Mesendoderm (in vitro differentiated cells): ENCODE results near the gene VWCE.
"Not testable (repeated sequence)": the region's sequence is repeated elsewhere in the genome, so short reads cannot be mapped to it uniquely, and the experiment has no call there.

Source experiments
- DNase-seq: peaks from one replicate; pipeline ENCODE4 v3.0.0; 2013
- H2AK5ac ChIP-seq: 2 replicates; pipeline ENCODE4 v1.6.1; 2013; ENCODE audit warnings: low read length, inconsistent platforms
- H2BK120ac ChIP-seq: 2 replicates; pipeline ENCODE4 v1.6.1; 2013; ENCODE audit warnings: low read depth, mild to moderate bottlenecking, low read length, moderate library complexity, mixed read lengths
- H2BK15ac ChIP-seq: replicated peaks from 2 replicates; pipeline ENCODE4 v1.6.1; 2013; ENCODE audit warnings: low read depth, mild to moderate bottlenecking, moderate library complexity
- H2BK5ac ChIP-seq: 2 replicates; pipeline ENCODE4 v1.6.1; 2013; ENCODE audit warnings: low read length, inconsistent platforms
- H3K18ac ChIP-seq: 2 replicates; pipeline ENCODE4 v1.6.1; 2013; ENCODE audit warnings: mild to moderate bottlenecking, low read length, mixed read lengths
- H3K23ac ChIP-seq: one replicate; pipeline ENCODE4 v1.6.1; 2013; ENCODE audit warnings: low read length
- H3K27ac ChIP-seq: 2 replicates; pipeline ENCODE4 v1.5.1; 2013; ENCODE audit warnings: low read depth, mild to moderate bottlenecking, inconsistent platforms, low read length, moderate library complexity
- H3K27me3 ChIP-seq: 2 replicates; pipeline ENCODE4 v1.6.1; 2013; ENCODE audit warnings: low read length, control low read depth, mild to moderate bottlenecking, inconsistent platforms; ENCODE audit not compliant: insufficient read depth, poor library complexity
- H3K36me3 ChIP-seq: 2 replicates; pipeline ENCODE4 v1.6.1; 2013; ENCODE audit warnings: low read length, inconsistent platforms; ENCODE audit not compliant: control insufficient read depth, insufficient read depth
- H3K4ac ChIP-seq: one replicate; pipeline ENCODE4 v1.6.1; 2013; ENCODE audit warnings: low read depth, mild to moderate bottlenecking, low read length, moderate library complexity
- H3K4me1 ChIP-seq: 2 replicates; pipeline ENCODE4 v1.6.1; 2013; ENCODE audit warnings: low read depth, low read length, inconsistent platforms; ENCODE audit not compliant: control insufficient read depth
- H3K4me2 ChIP-seq: 2 replicates; pipeline ENCODE4 v1.6.1; 2013; ENCODE audit warnings: low read length
- H3K4me3 ChIP-seq: 2 replicates; pipeline ENCODE4 v1.5.1; 2013; ENCODE audit warnings: mild to moderate bottlenecking, low read length
- H3K56ac ChIP-seq: one replicate; pipeline ENCODE4 v1.6.1; 2013; ENCODE audit warnings: low read length
- H3K79me1 ChIP-seq: 2 replicates; pipeline ENCODE4 v1.6.1; 2013; ENCODE audit warnings: low read length, inconsistent platforms
- H3K79me2 ChIP-seq: 2 replicates; pipeline ENCODE4 v1.6.1; 2013; ENCODE audit warnings: mild to moderate bottlenecking, low read length; ENCODE audit not compliant: control insufficient read depth, insufficient read depth
- H3K9ac ChIP-seq: 2 replicates; pipeline ENCODE4 v1.6.1; 2013; ENCODE audit warnings: low read length, inconsistent platforms
- H4K5ac ChIP-seq: one replicate; pipeline ENCODE4 v1.6.1; 2013; ENCODE audit warnings: low read length
- H4K8ac ChIP-seq: one replicate; pipeline ENCODE4 v1.6.1; 2013; ENCODE audit warnings: low read depth, mild to moderate bottlenecking, control low read depth, low read length, moderate library complexity
- WGBS: extraction: QIAGEN DNeasy Blood & Tissue Kit; methylation state at CpG from one replicate; pipeline ENCODE4 v1.1.7; 2013; ENCODE audit warnings: low lambda C conversion rate, missing lambda C conversion rate; ENCODE audit not compliant: insufficient coverage; ENCODE audit errors: extremely low coverage; 5-methylcytosine and 5-hydroxymethylcytosine counted together

Gene VWCE

GRCh38 chr11:61250796-61251765, 44.0 kb downstream of the VWCE start:
- not testable (repeated sequence) for H3K4me1 ChIP-seq, H2BK120ac ChIP-seq, H3K4me3 ChIP-seq, H3K79me2 ChIP-seq, H3K36me3 ChIP-seq, H3K56ac ChIP-seq, H3K4me2 ChIP-seq, H3K4ac ChIP-seq, H3K9ac ChIP-seq, H2BK15ac ChIP-seq, H3K27me3 ChIP-seq, H3K27ac ChIP-seq, H3K79me1 ChIP-seq, H4K8ac ChIP-seq, DNase-seq, H4K5ac ChIP-seq, H3K23ac ChIP-seq, H2AK5ac ChIP-seq, H3K18ac ChIP-seq, H2BK5ac ChIP-seq
- no CpG with 5 or more reads among the region's 20 CpGs for WGBS

GRCh38 chr11:61249201-61249600, 45.9 kb downstream of the VWCE start:
- H3K27me3 ChIP-seq, H3K36me3 ChIP-seq, H3K4ac ChIP-seq, H2BK120ac ChIP-seq, H2BK15ac ChIP-seq, H3K4me3 ChIP-seq, H3K23ac ChIP-seq, H3K79me1 ChIP-seq, H3K18ac ChIP-seq, H3K9ac ChIP-seq, H4K8ac ChIP-seq, H3K79me2 ChIP-seq, H3K27ac ChIP-seq, H3K56ac ChIP-seq, H3K4me2 ChIP-seq, H2AK5ac ChIP-seq, DNase-seq, H3K4me1 ChIP-seq, H2BK5ac ChIP-seq, H4K5ac ChIP-seq: not testable (repeated sequence)
- WGBS, result no CpG with 5 or more reads among the region's 8 CpGs

- DNase-seq, H3K4me2 ChIP-seq, H3K18ac ChIP-seq, H2AK5ac ChIP-seq, H3K79me1 ChIP-seq, H3K4ac ChIP-seq, H3K79me2 ChIP-seq, H3K4me3 ChIP-seq, H3K9ac ChIP-seq, H2BK120ac ChIP-seq, H4K8ac ChIP-seq, H4K5ac ChIP-seq, H2BK15ac ChIP-seq, H3K4me1 ChIP-seq, H3K56ac ChIP-seq, H3K23ac ChIP-seq, H2BK5ac ChIP-seq, H3K36me3 ChIP-seq, H3K27me3 ChIP-seq, H3K27ac ChIP-seq: not testable (repeated sequence)
- no CpG with 5 or more reads among the region's 9 CpGs for WGBS
Measured at GRCh38 chr11:61248071-61248470, 47.0 kb downstream of the VWCE start.

- H3K56ac ChIP-seq, H3K27me3 ChIP-seq, H3K27ac ChIP-seq, DNase-seq, H3K23ac ChIP-seq, H2AK5ac ChIP-seq, H3K36me3 ChIP-seq, H3K4me1 ChIP-seq, H3K4ac ChIP-seq, H4K8ac ChIP-seq, H2BK15ac ChIP-seq, H3K79me2 ChIP-seq, H4K5ac ChIP-seq, H3K4me2 ChIP-seq, H2BK120ac ChIP-seq, H3K79me1 ChIP-seq, H3K9ac ChIP-seq, H3K18ac ChIP-seq, H2BK5ac ChIP-seq, H3K4me3 ChIP-seq: not testable (repeated sequence)
- whole genome bisulfite sequencing, result no CpG with 5 or more reads among the region's 10 CpGs
Measured at GRCh38 chr11:61245284-61245964, 49.7 kb downstream of the VWCE start.

GRCh38 chr11:61241526-61241925, 53.6 kb downstream of the VWCE start:
- not testable (repeated sequence) for H3K4me3 ChIP-seq, H2BK120ac ChIP-seq, H3K56ac ChIP-seq, H3K4me2 ChIP-seq, H3K27me3 ChIP-seq, H4K8ac ChIP-seq, H2BK5ac ChIP-seq, H3K36me3 ChIP-seq, DNase-seq, H3K79me2 ChIP-seq, H3K79me1 ChIP-seq, H3K27ac ChIP-seq, H3K4me1 ChIP-seq, H3K23ac ChIP-seq, H2AK5ac ChIP-seq, H2BK15ac ChIP-seq, H3K4ac ChIP-seq, H3K18ac ChIP-seq, H3K9ac ChIP-seq, H4K5ac ChIP-seq
- WGBS, result no CpG with 5 or more reads among the region's 5 CpGs
